H9 (cell line): ENCODE measurements around the gene LBH. TPM values are rescaled to one million over a fixed set of nuclear protein-coding genes. Genes with fewer than 3 reads are reported as not detected.

ENCODE experiments used
- DNase-seq: peaks from one replicate; pipeline ENCODE4 v3.0.0-alpha.2; 2017
- H2AFZ ChIP-seq: one replicate; pipeline ENCODE4 v1.6.1; 2013; ENCODE audit warnings: mild to moderate bottlenecking, low read length, control low read depth, moderate library complexity
- H2AK5ac ChIP-seq: 2 replicates; pipeline ENCODE4 v1.6.1; 2013; ENCODE audit warnings: low read length, control low read depth, mixed read lengths; ENCODE audit not compliant: insufficient read length
- H2BK120ac ChIP-seq: one replicate; pipeline ENCODE4 v1.6.1; 2013; ENCODE audit warnings: low read depth, mild to moderate bottlenecking, low read length, control low read depth, inconsistent platforms; ENCODE audit not compliant: poor library complexity, severe bottlenecking
- H2BK12ac ChIP-seq: 2 replicates; pipeline ENCODE4 v1.6.1; 2013; ENCODE audit warnings: low read length, control low read depth, mixed read lengths, low read depth; ENCODE audit not compliant: insufficient read length
- H2BK15ac ChIP-seq: 2 replicates; pipeline ENCODE4 v1.6.1; 2013; ENCODE audit warnings: low read depth, low read length, control low read depth
- H2BK20ac ChIP-seq: one replicate; pipeline ENCODE4 v1.6.1; 2013; ENCODE audit warnings: low read depth, mild to moderate bottlenecking, low read length, control low read depth, inconsistent platforms; ENCODE audit not compliant: poor library complexity, severe bottlenecking
- H2BK5ac ChIP-seq: 2 replicates; pipeline ENCODE4 v1.6.1; 2013; ENCODE audit warnings: low read length, control low read depth, mixed read lengths; ENCODE audit not compliant: insufficient read length
- H3K14ac ChIP-seq: 2 replicates; pipeline ENCODE4 v1.6.1; 2013; ENCODE audit warnings: low read length, control low read depth; ENCODE audit not compliant: insufficient read depth
- H3K18ac ChIP-seq: 2 replicates; pipeline ENCODE4 v1.6.1; 2013; ENCODE audit warnings: low read depth, mild to moderate bottlenecking, mixed read lengths, low read length, control low read depth; ENCODE audit not compliant: insufficient read length
- H3K23ac ChIP-seq: 2 replicates; pipeline ENCODE4 v1.6.1; 2013; ENCODE audit warnings: low read length, control low read depth, mixed read lengths, low read depth; ENCODE audit not compliant: insufficient read length
- H3K23me2 ChIP-seq: 2 replicates; pipeline ENCODE4 v1.6.1; 2013; ENCODE audit warnings: low read depth, mild to moderate bottlenecking, mixed read lengths, low read length, control low read depth; ENCODE audit not compliant: insufficient read length, poor library complexity, severe bottlenecking
- H3K27ac ChIP-seq: 2 replicates; pipeline ENCODE4 v1.5.1; 2013; ENCODE audit warnings: low read length, control low read depth, mixed read lengths, low read depth; ENCODE audit not compliant: insufficient read length
- H3K27me3 ChIP-seq: 2 replicates; pipeline ENCODE4 v1.6.1; 2013; ENCODE audit warnings: low read length, control low read depth, inconsistent platforms; ENCODE audit not compliant: insufficient read depth
- H3K4ac ChIP-seq: 2 replicates; pipeline ENCODE4 v1.6.1; 2013; ENCODE audit warnings: low read depth, mild to moderate bottlenecking, control low read depth, inconsistent platforms, low read length, moderate library complexity
- H3K4me1 ChIP-seq: 2 replicates; pipeline ENCODE4 v1.6.1; 2013; ENCODE audit warnings: low read length, control low read depth, inconsistent platforms; ENCODE audit not compliant: insufficient read depth
- H3K4me2 ChIP-seq: 2 replicates; pipeline ENCODE4 v1.6.1; 2013; ENCODE audit warnings: low read length, control low read depth, mixed read lengths; ENCODE audit not compliant: insufficient read length, insufficient read depth
- H3K56ac ChIP-seq: 2 replicates; pipeline ENCODE4 v1.6.1; 2013; ENCODE audit warnings: low read depth, mild to moderate bottlenecking, mixed read lengths, low read length, control low read depth; ENCODE audit not compliant: insufficient read length
- H3K79me1 ChIP-seq: 2 replicates; pipeline ENCODE4 v1.6.1; 2013; ENCODE audit warnings: low read depth, mild to moderate bottlenecking, moderate library complexity, low read length, control low read depth, inconsistent platforms; ENCODE audit not compliant: insufficient read depth, poor library complexity, severe bottlenecking
- H3K79me2 ChIP-seq: 2 replicates; pipeline ENCODE4 v1.6.1; 2013; ENCODE audit warnings: low read length, control low read depth, inconsistent platforms; ENCODE audit not compliant: insufficient read depth
- H3K9ac ChIP-seq: 2 replicates; pipeline ENCODE4 v1.6.1; 2013; ENCODE audit warnings: low read length, control low read depth, mixed read lengths; ENCODE audit not compliant: insufficient read length; ENCODE audit errors: extremely low read depth
- H3K9me3 ChIP-seq: one replicate; pipeline ENCODE4 v1.6.1; 2013; ENCODE audit warnings: low read depth, low read length, inconsistent platforms; ENCODE audit not compliant: control insufficient read depth
- H3T11ph ChIP-seq: one replicate; pipeline ENCODE4 v1.6.1; 2013; ENCODE audit warnings: mild to moderate bottlenecking, low read length, control low read depth, inconsistent platforms
- H4K20me1 ChIP-seq: one replicate; pipeline ENCODE4 v1.6.1; 2013; ENCODE audit not compliant: control insufficient read depth, insufficient read length, insufficient read depth
- H4K5ac ChIP-seq: 2 replicates; pipeline ENCODE4 v1.6.1; 2013; ENCODE audit warnings: low read depth, mild to moderate bottlenecking, mixed read lengths, low read length, control low read depth; ENCODE audit not compliant: insufficient read length
- H4K8ac ChIP-seq: replicated peaks from 2 replicates; pipeline ENCODE4 v1.6.1; 2013; ENCODE audit warnings: low read length, control low read depth, mixed read lengths, low read depth; ENCODE audit not compliant: insufficient read length
- H4K91ac ChIP-seq: 2 replicates; pipeline ENCODE4 v1.6.1; 2013; ENCODE audit warnings: low read depth, mild to moderate bottlenecking, moderate library complexity, mixed read lengths, low read length, control low read depth; ENCODE audit not compliant: insufficient read length
- H3K27ac Mint-ChIP-seq, 3 experiments: 2 replicates in 2 of 3; 3 replicates in 1 of 3; pipeline ENCODE4 v1.8.0; 2020 to 2021; ENCODE audit warnings: mixed read lengths in 3 of 3, mild to moderate bottlenecking in 1 of 3, moderate library complexity in 1 of 3
- H3K27me3 Mint-ChIP-seq: 2 replicates; pipeline ENCODE4 v1.8.0; 2021; ENCODE audit warnings: low read depth, mild to moderate bottlenecking, moderate library complexity, mixed read lengths
- H3K36me3 Mint-ChIP-seq, 3 experiments: 2 replicates in 2 of 3; 3 replicates in 1 of 3; pipeline ENCODE4 v1.8.0; 2020 to 2021; ENCODE audit warnings: low read depth in 3 of 3, mixed read lengths in 3 of 3; ENCODE audit not compliant: insufficient read depth in 1 of 3
- H3K4me1 Mint-ChIP-seq, 2 experiments: 2 replicates each; pipeline ENCODE4 v1.8.0; 2020; ENCODE audit warnings: mixed read lengths in 2 of 2
- H3K4me3 Mint-ChIP-seq, 2 experiments: 2 replicates in 1 of 2; 3 replicates in 1 of 2; pipeline ENCODE4 v1.8.0; 2020 to 2021; ENCODE audit warnings: mild to moderate bottlenecking in 2 of 2, mixed read lengths in 2 of 2, moderate library complexity in 1 of 2
- H3K9me3 Mint-ChIP-seq, 2 experiments: 2 replicates in 1 of 2; 3 replicates in 1 of 2; pipeline ENCODE4 v1.8.0; 2020; ENCODE audit warnings: mild to moderate bottlenecking in 2 of 2, mixed read lengths in 2 of 2, moderate library complexity in 1 of 2
- WGBS: extraction: QIAGEN DNeasy Blood & Tissue Kit; methylation state at CpG from one replicate; pipeline ENCODE4 v1.1.7; 2013; ENCODE audit warnings: missing lambda C conversion rate, low lambda C conversion rate, mixed read lengths; ENCODE audit not compliant: insufficient read length; ENCODE audit errors: extremely low coverage; 5-methylcytosine and 5-hydroxymethylcytosine counted together
- total RNA-seq: library from RNA; stranded (reverse); gene quantifications from 2 replicates; pipeline ENCODE4 v1.2.1, GENCODE V29; 2021
- TF ChIP-seq, protein P1 (sequence below): fragments of 200-600 bp; sonication (generic); conservative IDR thresholded peaks from 3 replicates; pipeline ENCODE4 v1.8.0; 2021; ENCODE audit warnings: antibody characterized with exemption, mild to moderate bottlenecking

LBH gene
- total RNA-seq, 1 experiment from 2014 or later = 53.0 TPM

DNA sequence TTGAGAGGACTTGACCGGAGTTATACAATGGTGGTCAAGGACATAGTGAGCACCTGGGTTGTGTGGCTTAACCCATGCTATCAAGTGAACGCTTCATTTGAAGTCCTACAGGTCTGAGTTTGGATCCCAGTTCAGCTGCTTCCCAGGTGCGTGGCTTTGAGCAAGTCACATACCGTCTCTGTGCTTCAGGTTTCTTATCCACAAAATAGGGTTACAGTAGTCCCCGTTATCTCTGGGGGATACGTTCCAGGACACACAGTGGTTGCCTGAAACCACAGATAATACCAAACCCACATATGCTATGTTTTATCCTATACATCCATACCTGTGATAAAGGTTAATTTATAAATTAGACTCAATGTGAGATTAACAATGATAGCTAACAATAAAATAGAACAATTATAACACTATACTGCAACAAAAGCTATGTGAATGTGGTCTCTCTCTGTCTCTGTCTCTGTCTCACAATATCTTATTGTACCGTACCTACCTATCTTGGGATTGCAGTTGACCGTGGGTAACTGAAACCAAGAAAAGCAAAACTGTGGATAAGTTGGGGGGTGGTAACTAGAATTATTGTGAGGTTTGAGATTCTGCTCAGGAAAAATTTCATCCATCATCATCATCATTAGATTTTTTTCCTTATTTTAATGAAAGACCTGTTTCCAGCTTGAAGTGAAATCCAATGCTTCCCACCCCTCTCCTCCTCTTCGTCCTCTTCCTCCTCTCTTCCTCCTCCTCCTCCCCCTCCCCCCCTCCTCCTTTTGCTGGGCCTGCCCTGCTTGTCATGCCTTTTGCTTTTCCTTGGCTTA lies 22.7 kb downstream of the LBH start:
- Histone ChIP-seq H3K18ac (no peak overlapping the region), H3K4ac (no peak overlapping the region), H3K23ac (no peak overlapping the region), H3K27me3 (no peaks in the 10 kb centered on the region), H3K9ac (no peak overlapping the region), H3K9me3 (no peaks in the 10 kb centered on the region), H3K27ac (no peak overlapping the region), H4K20me1 (no peaks in the 10 kb centered on the region), H3T11ph (no peak overlapping the region), H3K4me2 (no peak overlapping the region), H4K91ac (no peak overlapping the region), H2BK12ac (no peak overlapping the region), H3K79me2 (no peaks in the 10 kb centered on the region), H2AK5ac (no peak overlapping the region), H2BK15ac (no peak overlapping the region), H2BK20ac (no peak overlapping the region), H3K56ac (no peak overlapping the region), H2BK120ac (no peak overlapping the region), H3K4me1 (no peaks in the 10 kb centered on the region), H3K79me1 (no peaks in the 10 kb centered on the region), H4K5ac (no peak overlapping the region), H2BK5ac (no peak overlapping the region), H3K23me2 (no peaks in the 10 kb centered on the region), H4K8ac (no peak overlapping the region), H2AFZ (no peak overlapping the region), H3K14ac (no peak overlapping the region)
- peaks cover 14 to 21% of the 10 kb centered on the region in 2 experiments for H3K4me1 Mint-ChIP-seq
- no peaks in the 10 kb centered on the region for H3K9me3 Mint-ChIP-seq
- H3K4me3 Mint-ChIP-seq = no peak overlapping the region
- TF ChIP-seq, protein P1, sequence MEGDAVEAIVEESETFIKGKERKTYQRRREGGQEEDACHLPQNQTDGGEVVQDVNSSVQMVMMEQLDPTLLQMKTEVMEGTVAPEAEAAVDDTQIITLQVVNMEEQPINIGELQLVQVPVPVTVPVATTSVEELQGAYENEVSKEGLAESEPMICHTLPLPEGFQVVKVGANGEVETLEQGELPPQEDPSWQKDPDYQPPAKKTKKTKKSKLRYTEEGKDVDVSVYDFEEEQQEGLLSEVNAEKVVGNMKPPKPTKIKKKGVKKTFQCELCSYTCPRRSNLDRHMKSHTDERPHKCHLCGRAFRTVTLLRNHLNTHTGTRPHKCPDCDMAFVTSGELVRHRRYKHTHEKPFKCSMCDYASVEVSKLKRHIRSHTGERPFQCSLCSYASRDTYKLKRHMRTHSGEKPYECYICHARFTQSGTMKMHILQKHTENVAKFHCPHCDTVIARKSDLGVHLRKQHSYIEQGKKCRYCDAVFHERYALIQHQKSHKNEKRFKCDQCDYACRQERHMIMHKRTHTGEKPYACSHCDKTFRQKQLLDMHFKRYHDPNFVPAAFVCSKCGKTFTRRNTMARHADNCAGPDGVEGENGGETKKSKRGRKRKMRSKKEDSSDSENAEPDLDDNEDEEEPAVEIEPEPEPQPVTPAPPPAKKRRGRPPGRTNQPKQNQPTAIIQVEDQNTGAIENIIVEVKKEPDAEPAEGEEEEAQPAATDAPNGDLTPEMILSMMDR = no peak
- no peak for DNase-seq
- H3K27me3 Mint-ChIP-seq = no peaks in the 10 kb centered on the region
- H3K36me3 Mint-ChIP-seq = peaks cover 15 to 32% (median 28%) of the 10 kb centered on the region in 3 experiments; a peak in 6 of 7 replicates
- no peak overlapping the region for H3K27ac Mint-ChIP-seq
- no CpG with 5 or more reads among the region's 9 CpGs for WGBS
